Neutrophil (primary cell): ENCODE measurements around the gene DISP1.
"Not testable (repeated sequence)": the region's sequence is repeated elsewhere in the genome, so short reads cannot be mapped to it uniquely, and the experiment has no call there.

Experiments
- H3K27ac ChIP-seq: fragments of 200-600 bp; sonication (generic); 2 replicates; pipeline ENCODE4 v1.5.1; 2016; ENCODE audit warnings: mild to moderate bottlenecking, moderate library complexity
- H3K27me3 ChIP-seq: fragments of 200-600 bp; sonication (generic); 2 replicates; pipeline ENCODE4 v1.6.0; 2016; ENCODE audit warnings: mild to moderate bottlenecking
- H3K36me3 ChIP-seq: fragments of 200-600 bp; sonication (generic); 2 replicates; pipeline ENCODE4 v1.5.1; 2017
- H3K4me1 ChIP-seq, 2 experiments: fragments of 200-600 bp in 1 of 2; sonication (generic) in 1 of 2; 1 replicate in 1 of 2; 2 replicates in 1 of 2; pipeline versions ENCODE4 v1.5.1 to v1.6.1; 2013 to 2016; ENCODE audit warnings: low read depth in 1 of 2, low read length in 1 of 2, mild to moderate bottlenecking in 1 of 2, moderate library complexity in 1 of 2; ENCODE audit not compliant: control insufficient read depth in 1 of 2, insufficient read depth in 1 of 2
- H3K4me3 ChIP-seq, 2 experiments: fragments of 200-600 bp in 1 of 2; sonication (generic) in 1 of 2; 1 replicate in 1 of 2; 2 replicates in 1 of 2; pipeline ENCODE4 v1.5.1; 2013 to 2016; ENCODE audit warnings: low read depth in 1 of 2, low read length in 1 of 2, mild to moderate bottlenecking in 1 of 2, moderate library complexity in 1 of 2
- H3K9me3 ChIP-seq: fragments of 200-600 bp; sonication (generic); 2 replicates; pipeline ENCODE4 v1.5.1; 2016
- TF ChIP-seq, protein P1 (sequence below): fragments of 200-600 bp; sonication (generic); IDR thresholded peaks from 2 replicates; pipeline ENCODE4 v1.5.1; 2016; ENCODE audit warnings: antibody characterized with exemption

DISP1 gene

DNA sequence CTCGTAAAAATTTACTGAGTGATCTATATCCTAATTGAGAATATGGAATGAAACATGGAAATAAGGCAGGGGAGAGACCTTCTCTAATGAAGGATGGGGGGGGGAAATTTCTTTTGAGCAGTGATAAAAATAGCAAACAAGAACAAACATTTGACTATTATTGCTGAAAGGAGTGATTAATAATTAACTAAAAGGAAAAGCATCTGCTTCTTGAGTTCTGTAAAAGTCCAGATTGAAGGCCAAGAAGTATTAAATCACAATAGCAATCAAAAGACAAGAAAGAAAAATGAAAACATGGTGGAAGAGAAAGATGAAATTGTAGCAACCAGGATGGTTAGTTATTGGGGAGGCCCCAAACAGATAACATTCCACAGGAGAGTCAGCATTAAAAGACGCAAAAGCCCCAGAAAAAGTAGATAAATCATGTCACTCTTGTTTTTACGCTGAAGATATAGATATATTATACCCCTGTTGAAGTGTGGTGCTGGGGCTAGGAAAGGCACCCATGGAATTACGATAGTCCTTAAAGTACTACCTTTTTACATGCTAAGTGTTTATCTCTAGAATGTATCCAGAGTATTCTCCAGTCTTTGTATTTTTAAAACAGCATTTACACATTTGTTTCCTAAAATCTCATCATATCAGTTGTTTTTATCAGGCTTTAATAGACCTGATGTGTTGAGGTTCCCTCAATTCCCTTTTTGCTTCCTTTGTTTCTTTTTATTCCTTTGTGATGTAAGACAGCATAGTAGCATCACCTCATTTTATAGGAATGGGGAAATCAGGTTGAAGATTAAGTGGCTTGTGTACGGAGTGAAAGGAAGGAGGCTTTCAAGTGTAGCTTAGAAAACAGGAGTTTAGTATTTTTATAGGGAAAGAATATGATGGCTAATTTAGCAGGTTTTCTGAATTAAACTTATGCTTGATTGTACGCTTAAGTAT, 28.9 kb downstream of the DISP1 start:
- Histone ChIP-seq H3K36me3 (no peaks in the 10 kb centered on the region), H3K9me3 (no peaks in the 10 kb centered on the region), H3K27ac (no peak overlapping the region), H3K27me3 (no peaks in the 10 kb centered on the region), H3K4me1 (peaks cover 0 to 6% of the 10 kb centered on the region in 2 experiments), H3K4me3 (no peak overlapping the region)
- TF ChIP-seq, protein P1, sequence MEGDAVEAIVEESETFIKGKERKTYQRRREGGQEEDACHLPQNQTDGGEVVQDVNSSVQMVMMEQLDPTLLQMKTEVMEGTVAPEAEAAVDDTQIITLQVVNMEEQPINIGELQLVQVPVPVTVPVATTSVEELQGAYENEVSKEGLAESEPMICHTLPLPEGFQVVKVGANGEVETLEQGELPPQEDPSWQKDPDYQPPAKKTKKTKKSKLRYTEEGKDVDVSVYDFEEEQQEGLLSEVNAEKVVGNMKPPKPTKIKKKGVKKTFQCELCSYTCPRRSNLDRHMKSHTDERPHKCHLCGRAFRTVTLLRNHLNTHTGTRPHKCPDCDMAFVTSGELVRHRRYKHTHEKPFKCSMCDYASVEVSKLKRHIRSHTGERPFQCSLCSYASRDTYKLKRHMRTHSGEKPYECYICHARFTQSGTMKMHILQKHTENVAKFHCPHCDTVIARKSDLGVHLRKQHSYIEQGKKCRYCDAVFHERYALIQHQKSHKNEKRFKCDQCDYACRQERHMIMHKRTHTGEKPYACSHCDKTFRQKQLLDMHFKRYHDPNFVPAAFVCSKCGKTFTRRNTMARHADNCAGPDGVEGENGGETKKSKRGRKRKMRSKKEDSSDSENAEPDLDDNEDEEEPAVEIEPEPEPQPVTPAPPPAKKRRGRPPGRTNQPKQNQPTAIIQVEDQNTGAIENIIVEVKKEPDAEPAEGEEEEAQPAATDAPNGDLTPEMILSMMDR: no peak

DNA sequence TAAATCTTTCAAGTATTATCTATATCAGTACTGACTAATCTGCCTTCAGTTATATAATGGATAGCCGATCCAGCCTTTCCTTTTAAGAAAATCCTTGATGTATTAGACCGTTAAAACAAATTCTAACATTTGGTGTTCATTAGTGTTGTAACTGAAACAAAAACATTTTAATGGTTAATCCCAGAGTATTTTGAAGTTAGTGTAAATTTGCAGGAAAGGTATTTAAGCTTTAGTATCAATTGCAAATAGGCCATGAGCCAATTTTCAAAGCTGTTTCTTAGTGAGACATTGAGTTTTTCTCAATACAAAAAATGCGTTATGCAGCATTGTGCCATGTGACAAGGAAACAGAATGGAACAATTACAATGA, 29.6 kb downstream of the DISP1 start:
- Histone ChIP-seq H3K4me1 (no peaks in the 10 kb centered on the region), H3K36me3 (no peaks in the 10 kb centered on the region), H3K9me3 (no peaks in the 10 kb centered on the region), H3K27me3 (no peaks in the 10 kb centered on the region), H3K4me3 (no peak overlapping the region), H3K27ac (no peak overlapping the region)
- TF ChIP-seq, protein P1: no peak

DNA sequence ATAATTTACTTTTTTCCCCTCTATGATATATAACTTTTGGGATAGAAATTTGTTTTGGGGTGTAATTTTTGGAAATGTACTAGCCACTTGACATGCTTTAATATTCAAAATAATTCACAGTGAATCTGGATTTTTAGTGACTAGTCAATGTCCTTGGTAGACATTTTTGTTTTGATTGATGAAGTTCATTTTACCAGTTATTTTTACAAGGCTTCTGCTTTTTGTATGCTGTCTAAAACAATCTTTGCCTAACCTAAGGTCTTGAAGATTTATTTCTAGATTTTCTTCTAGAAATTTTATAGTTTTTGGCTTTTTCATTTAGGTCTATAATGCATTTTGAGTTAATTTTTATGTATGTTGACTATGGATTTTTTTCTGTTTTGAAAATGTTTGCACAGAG, 30.9 kb downstream of the DISP1 start:
- Histone ChIP-seq H3K27me3 (no peaks in the 10 kb centered on the region), H3K36me3 (no peaks in the 10 kb centered on the region), H3K4me3 (no peak overlapping the region), H3K9me3 (no peaks in the 10 kb centered on the region), H3K4me1 (no peaks in the 10 kb centered on the region), H3K27ac (no peak overlapping the region)
- TF ChIP-seq, protein P1: no peak

DNA sequence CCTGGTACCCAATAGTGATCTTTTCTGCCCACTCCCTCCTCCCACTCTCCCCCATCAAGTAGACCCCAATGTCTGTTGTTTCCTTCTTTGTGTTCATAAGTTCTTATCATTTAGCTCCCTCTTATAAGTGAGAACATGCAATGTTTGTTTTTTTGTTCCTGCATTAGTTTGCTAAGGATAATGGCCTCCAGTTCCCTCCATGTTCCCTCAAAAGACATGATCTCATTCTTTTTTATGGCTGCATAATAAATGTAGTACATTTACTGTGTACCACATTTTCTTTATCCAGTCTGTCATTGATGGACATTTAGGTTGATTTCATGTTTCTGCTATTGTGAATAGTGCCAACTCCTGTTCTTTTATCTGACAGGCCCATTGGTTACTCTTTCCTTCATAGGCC, 35.7 kb downstream of the DISP1 start:
- H3K36me3 ChIP-seq, H3K4me3 ChIP-seq, H3K4me1 ChIP-seq, H3K9me3 ChIP-seq, H3K27ac ChIP-seq, H3K27me3 ChIP-seq: not testable (repeated sequence)

DNA sequence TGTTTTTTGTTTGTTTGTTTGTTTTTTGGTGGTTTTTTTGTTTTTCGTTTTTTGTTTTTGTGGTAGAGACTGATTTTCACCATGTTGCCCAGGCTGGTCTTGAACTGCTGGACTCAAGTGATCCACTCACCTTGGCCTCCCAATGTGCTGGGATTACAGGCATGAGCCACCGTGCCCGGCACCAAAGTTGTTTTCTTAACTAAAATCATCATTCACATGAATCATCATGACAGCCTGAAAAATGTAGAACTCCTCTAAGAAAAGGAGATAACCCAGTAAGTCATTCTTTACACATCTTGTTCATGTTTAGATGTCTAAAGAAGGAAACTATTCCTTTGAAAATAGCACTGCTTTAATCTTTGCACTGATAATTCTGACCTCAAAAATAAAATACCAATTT, 37.5 kb downstream of the DISP1 start:
- Histone ChIP-seq H3K4me3 (no peak overlapping the region), H3K27ac (no peak overlapping the region)
- TF ChIP-seq, protein P1: no peak

GRCh38 chr1:222861062-222861461, 46.2 kb downstream of the DISP1 start:
- Histone ChIP-seq H3K4me3 (no peak overlapping the region), H3K9me3 (no peaks in the 10 kb centered on the region), H3K4me1 (no peaks in the 10 kb centered on the region), H3K36me3 (no peaks in the 10 kb centered on the region), H3K27ac (no peak overlapping the region), H3K27me3 (no peaks in the 10 kb centered on the region)
- TF ChIP-seq, protein P1: no peak

More for the DNA sequence above, 37.5 kb downstream of the DISP1 start:
- Histone ChIP-seq H3K9me3 (no peaks in the 10 kb centered on the region), H3K36me3 (no peaks in the 10 kb centered on the region), H3K27me3 (no peaks in the 10 kb centered on the region), H3K4me1 (no peaks in the 10 kb centered on the region)
